ENCODE results near the gene LSP1.

Gene LSP1

GRCh38 chr11:1825039-1825740 lies 27.7 kb upstream of the LSP1 start:
- DNase-seq, result no peak

DNA sequence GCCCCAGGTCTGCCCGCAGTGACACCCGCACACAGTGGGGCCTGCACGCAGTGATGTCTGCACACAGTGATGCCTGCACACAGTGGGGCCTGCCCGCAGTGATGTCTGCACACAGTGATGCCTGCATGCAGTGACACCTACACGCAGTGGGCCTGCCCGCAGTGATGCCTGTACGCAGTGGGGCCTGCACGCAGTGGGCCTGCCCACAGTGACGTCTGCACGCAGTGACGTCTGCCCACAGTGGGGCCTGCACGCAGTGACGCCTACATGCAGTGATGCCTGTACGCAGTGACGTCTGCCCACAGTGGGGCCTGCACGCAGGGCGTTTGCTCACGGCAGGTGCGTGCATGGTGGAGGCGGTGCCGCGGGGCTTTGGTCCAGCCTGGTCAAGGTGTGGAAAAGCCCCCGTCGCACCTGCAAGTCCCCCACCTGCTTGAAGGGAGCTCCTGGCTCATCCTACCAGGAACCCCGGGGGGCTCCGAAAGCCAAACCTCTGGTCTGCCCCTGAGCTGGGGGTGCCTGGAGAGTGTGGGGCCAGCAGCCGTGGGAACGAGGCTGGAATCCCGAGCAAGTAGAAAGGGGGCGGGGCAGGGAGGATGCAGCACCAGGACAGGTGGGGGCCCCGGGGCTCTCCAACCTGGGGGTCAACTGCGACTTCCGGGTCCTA lies 27.0 kb upstream of the LSP1 start:
- DNase-seq, result no peak

- no peak for DNase-seq
Measured at GRCh38 chr11:1826552-1827094, 26.3 kb upstream of the LSP1 start.

DNA sequence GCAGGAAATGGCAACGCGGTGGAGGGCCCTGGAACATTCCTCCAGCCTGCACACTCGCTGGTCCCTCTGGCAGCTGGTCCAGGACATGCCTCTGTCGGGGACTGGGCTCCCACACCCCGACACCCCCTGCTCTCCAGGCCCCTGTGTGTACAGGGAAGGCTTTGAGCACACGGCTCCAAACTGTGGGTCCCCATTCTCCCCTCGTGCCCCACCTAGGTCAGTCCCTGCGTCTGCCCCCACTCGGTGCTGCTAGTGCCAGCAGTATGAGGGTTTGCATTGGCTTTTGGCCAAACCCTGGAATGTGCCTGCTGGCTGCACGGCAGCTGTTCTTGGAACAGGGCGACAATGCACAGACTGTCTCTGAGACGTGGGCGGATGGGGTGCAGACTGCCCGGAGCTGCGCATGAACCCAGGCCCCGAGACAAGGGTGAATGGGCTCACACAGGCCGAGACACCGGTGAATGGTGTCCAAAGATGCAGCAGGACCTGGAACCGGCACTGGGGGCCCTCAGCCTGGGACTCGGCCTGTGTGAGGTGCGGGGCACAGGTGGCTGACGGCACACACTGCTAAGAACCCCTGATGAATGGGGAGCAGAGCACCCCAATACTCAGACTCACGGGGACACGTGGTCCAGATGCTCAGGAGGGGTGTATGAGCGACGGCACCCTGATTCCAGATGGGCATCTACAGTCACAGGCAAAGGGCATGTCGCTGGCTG lies 25.6 kb upstream of the LSP1 start:
- DNase-seq, result no peak

- no peak for DNase-seq
Measured at GRCh38 chr11:1827931-1828330, 25.0 kb upstream of the LSP1 start.

DNA sequence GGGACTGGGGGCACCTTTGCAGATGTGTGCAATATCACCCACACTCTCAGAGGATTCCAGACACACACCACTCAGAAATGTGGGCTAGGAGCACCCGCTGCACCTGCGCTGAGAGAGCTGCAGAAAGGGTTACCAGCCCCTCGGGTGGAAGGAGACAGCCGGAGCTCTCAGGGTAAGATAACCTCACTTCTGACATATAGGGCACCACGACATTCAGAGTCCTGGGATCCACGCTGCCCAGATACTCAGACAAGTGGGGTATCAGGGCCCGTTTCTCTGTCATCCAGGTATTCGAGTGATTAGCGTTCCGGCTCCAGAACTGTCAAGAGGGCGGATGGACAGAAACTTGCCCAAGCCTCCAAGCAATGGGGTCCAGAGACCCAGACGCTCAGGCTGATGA lies 24.3 kb upstream of the LSP1 start:
- no peak for DNase-seq

DNA sequence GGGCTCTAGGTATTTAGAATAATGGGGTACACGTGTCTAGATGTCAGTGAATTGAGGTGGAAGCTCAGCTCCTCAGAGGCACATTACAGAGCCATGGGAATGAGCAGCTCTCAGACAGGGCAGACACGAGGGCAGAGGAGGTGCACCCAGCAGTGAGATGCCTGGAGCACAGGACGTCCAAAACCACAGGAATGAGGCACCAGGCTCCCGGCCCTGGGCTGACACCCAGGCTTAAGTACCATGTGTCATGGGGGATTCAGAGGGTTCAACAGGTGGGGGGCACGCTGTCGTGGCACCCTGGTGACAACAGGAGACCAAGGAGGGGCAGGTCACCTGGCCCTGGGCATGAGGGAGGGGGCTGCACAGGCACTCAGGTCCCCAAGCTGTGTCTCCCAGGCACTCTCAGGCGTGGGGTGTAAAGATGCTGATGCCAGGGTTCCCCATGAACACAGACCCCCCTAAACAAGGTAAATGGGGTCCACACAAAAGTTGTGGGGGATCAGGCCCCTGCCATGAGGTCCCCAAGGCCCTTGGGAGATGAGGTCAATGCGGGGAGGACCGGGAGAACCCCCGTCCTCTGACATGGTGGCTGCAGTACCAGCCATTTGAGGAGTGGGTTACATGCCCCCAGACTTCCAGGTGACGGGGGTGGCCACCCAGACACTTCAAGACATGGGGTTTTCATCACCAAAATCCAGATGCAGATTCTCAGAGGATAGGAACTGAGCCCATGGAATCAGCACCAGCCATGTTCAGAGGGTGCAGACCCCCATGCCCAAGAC lies 23.7 kb upstream of the LSP1 start:
- DNase-seq, result no peak

DNA sequence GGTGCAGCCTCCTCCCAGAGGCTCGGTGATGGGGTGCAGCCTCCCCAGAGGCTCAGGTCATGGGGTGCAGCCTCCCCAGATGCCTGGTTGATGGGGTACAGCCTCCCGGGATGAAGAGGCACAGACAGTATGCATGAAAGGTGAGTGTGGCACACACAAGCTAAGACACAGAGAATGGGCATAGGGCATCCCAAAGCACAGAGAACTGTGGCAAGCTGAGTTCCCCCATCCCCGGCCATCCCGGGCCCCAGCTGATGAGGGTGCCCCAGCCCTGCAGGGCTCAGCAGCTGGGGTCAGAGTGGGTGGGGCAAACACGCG lies 22.9 kb upstream of the LSP1 start:
- DNase-seq, result no peak

GRCh38 chr11:1830322-1831223 lies 22.3 kb upstream of the LSP1 start:
- no peak for DNase-seq

DNA sequence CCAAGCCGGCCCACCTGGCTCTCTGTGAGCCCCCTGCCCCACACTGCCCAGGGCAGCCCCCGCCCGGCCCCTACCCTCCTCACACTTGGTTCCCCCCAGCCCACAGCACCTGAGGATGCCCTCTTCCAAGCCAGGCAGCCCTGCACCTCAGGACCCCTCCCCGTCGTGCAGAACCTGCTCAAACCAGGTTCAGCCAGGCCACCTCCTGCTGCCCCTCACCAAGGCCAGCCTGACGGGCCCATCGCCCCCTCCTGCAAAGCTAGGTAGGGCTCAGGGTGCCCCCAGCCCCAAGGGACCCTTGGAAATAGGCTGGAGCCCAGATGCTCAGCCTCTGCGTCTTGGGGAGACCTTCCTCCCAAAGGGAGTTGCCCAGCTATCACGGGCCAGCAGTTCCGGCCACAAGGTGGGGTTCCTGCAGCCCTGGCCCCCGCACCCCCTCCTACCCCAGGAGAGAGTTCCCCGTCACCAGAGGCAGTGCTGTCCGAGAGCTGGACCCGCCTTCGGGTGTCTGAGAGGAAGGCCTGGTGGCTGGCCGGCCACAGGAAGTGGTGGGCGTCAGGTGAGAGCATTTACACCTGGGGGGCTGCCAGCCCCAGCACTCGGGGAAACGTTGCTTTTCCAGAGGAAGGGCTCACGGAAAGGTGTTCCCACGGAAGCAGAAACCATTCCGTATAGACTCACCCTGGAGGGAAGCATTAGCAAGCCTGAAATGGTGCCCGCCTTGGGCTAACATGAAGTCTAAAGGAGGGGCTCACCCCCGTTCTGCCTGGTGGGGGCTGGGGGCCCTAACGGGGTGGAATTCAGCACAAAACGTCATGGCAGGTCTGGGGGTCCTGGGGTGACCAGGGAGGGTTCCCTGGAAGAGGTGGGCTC lies 21.3 kb upstream of the LSP1 start:
- DNase-seq, result no peak

DNA sequence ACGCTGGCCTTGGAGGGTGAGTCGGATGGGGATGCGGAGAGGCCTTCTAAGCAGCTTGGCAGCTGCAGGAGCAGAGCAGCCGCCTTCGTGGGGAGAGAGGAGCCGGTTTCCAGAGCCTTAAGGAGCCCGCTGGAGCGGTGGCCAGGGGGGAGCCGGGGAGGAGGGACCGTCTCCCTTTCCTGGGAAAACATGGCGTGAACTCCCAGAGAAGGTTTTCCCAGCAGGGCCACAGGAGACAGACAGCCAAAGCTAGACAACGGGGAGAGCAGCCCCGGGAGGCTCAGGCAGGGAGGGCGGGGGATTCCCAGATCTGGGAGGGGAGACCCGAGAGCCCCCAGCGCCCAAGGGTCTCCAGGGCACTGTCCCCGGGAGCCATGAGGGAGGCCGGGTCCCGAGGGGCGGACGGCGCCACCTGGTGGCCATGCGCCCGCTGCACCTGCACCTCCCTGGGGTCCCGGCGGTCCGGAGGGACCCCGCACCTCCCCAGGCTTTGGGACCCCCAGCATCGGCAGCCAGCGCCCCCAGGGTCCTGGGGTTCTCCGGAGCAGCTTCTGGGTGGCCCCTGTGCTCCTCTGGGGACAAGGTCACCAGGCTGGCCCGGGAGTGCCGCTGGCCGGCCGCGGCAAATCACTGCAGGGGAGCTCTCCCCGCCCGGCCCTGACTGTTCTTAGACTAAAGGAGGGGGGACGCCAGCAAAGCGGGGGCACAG lies 20.5 kb upstream of the LSP1 start:
- no peak for DNase-seq

- DNase-seq, result no peak
Measured at GRCh38 chr11:1832920-1833295, 20.0 kb upstream of the LSP1 start.

- DNase-seq, result no peak
Measured at GRCh38 chr11:1834062-1834610, 18.7 kb upstream of the LSP1 start.

DNA sequence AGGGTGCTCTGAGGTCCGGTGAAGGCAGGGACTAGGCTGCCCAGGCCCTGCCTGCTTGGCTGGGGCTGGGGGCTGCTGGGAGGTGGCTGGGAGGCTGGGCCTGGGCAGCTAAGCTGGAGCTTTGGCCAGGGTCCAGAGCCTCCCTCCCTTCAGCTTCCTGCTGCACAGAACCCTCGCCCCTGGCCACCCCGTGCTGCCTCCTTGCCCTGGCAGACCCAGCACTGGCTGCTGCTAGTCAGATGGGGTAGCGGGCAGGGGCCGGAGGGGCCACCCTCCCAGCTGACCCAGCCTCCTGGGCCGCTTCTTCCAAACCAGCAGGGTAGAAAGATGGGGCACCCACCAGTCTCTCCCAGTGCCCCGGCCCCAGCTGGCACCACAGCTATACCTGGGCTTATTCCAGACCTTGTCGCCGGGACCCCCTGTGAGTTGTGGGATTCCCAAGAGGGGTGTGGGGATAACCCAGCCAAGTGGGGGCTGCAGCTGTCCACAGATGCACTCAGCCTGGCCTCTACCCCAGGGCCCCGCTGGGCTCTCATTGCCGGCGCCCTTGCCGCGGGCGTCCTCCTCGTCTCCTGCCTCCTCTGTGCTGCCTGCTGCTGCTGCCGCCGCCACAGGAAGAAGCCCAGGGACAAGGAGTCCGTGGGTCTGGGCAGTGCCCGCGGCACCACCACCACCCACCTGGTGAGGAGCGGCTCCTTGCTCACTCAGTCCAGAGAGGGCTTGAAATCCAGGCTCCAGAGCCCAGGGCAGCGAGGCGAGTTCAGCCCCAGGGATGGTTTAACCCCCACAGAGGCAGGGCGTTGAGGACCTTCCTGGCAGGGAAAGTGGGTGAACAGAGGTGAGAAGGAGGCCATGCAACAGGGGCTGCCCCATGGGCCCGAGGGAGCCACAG lies 17.9 kb upstream of the LSP1 start, which contains the start of gene SYT8:
SYT8 (plus strand) TSS at position 212 of the 892 bp plus-strand sequence; CDS start at position 328, 116 bp downstream.
- no peak for DNase-seq

DNA sequence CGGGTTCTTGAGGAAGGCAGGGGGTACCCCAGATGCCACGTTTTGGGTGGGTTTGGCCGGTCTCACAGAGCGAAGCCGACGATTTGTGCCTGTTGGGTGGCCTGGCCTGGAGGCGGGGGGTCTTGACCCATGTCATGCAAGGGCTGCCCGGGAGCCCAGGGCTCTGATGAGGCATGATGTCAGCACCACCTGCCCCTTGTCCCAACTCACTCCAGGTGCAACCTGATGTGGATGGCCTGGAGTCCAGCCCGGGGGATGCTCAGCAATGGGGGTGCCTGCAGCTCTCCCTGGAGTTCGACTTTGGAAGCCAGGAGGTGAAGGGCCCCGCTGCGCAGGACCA lies 17.2 kb upstream of the LSP1 start:
- DNase-seq, result no peak

GRCh38 chr11:1836011-1836945 lies 16.6 kb upstream of the LSP1 start:
- DNase-seq, result no peak

DNA sequence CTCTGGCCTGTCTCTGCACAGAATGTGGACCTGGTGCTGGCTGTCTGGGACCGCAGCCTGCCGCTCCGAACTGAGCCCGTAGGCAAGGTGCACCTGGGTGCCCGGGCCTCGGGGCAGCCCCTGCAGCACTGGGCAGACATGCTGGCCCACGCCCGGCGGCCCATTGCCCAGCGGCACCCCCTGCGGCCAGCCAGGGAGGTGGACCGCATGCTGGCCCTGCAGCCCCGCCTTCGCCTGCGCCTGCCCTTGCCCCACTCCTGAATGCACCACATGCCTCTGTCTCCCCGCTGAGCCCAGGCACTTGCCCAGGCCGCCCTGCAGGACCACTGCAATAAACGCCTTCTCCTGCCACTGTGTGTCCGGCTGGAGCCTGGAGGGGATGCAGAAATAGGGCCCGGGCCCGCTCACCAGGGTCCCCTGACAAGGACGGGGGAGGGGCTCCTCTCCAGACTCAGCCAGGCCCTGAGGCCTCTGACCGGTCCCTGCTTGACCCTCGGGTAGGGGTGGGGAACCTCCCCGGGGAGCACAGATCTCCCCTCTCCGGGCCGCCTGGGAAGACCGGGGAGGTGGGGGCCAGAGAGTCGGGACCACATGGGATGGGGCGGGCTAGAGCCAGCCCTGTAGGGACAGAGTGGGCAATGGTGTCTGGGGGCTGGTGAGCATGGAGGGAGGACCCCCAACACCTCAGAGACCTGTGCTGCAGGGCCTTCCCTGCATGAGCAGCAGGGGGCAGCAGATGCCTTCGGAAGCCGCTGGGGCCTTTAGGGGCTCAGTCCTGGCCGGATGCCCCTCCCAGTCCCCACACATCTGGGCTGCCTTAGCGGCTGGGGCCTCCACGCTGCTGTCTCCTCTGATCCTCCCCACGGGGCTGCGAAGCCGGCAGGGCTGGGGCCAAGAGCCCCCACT lies 15.5 kb upstream of the LSP1 start:
- DNase-seq, result no peak
